CD4-positive, CD25-positive, alpha-beta regulatory T cell (primary cell): ENCODE measurements around the gene SEM1. TPM values are rescaled to one million over a fixed set of nuclear protein-coding genes. Genes with fewer than 3 reads are reported as not detected.
A peak's percentile ranks its signal among the peaks of the same experiment; 100 is the strongest.
"Not testable (repeated sequence)": the region's sequence is repeated elsewhere in the genome, so short reads cannot be mapped to it uniquely, and the experiment has no call there.

Source experiments
- ATAC-seq, 2 donors: fragments of 150-1000 bp; cut with Tn5 transposase; one replicate each; pipeline ENCODE4 v1.10.0; 2021; ENCODE audit warnings: low read depth in 2 of 2, moderate number of reproducible peaks in 2 of 2, moderate library complexity in 1 of 2
- DNase-seq, 3 donors: peaks; one replicate each; pipeline versions ENCODE4 v3.0.0 to v3.0.0-alpha.2; 2012 to 2022; ENCODE audit warnings: mixed read lengths in 1 of 3
- H3K27ac ChIP-seq: one replicate; pipeline ENCODE4 v1.7.0; 2013; ENCODE audit warnings: mild to moderate bottlenecking, low read length; ENCODE audit not compliant: insufficient read depth, poor library complexity, severe bottlenecking
- H3K27me3 ChIP-seq: one replicate; pipeline ENCODE4 v1.7.0; 2013; ENCODE audit warnings: low read length; ENCODE audit not compliant: control insufficient read depth, insufficient read depth
- H3K36me3 ChIP-seq: one replicate; pipeline ENCODE4 v1.7.0; 2013; ENCODE audit warnings: mild to moderate bottlenecking, low read length, moderate library complexity; ENCODE audit not compliant: control insufficient read depth, insufficient read depth
- H3K4me1 ChIP-seq: 2 replicates; pipeline ENCODE4 v1.7.0; 2013; ENCODE audit warnings: mild to moderate bottlenecking, low read length; ENCODE audit not compliant: insufficient read depth, control insufficient read depth, poor library complexity, severe bottlenecking
- H3K4me3 ChIP-seq: one replicate; pipeline ENCODE4 v1.7.0; 2013; ENCODE audit warnings: low read depth, mild to moderate bottlenecking, low read length, moderate library complexity
- H3K9me3 ChIP-seq, 2 experiments: 1 replicate in 1 of 2; 2 replicates in 1 of 2; pipeline ENCODE4 v1.7.0; 2013; ENCODE audit warnings: low read length in 2 of 2, mild to moderate bottlenecking in 1 of 2, moderate library complexity in 1 of 2; ENCODE audit not compliant: control insufficient read depth in 2 of 2
- H3K27ac Mint-ChIP-seq, 3 donors: one replicate each; pipeline ENCODE4 v1.8.0; 2020 to 2022; ENCODE audit warnings: mild to moderate bottlenecking in 3 of 3, mixed read lengths in 3 of 3, moderate library complexity in 2 of 3
- H3K27me3 Mint-ChIP-seq: one replicate; pipeline ENCODE4 v1.8.0; 2022; ENCODE audit warnings: mild to moderate bottlenecking, mixed read lengths
- H3K36me3 Mint-ChIP-seq: one replicate; pipeline ENCODE4 v1.8.0; 2020; ENCODE audit warnings: mixed read lengths
- H3K4me1 Mint-ChIP-seq, 4 donors: one replicate each; pipeline ENCODE4 v1.8.0; 2020 to 2022; ENCODE audit warnings: mixed read lengths in 4 of 4, mild to moderate bottlenecking in 1 of 4
- H3K4me3 Mint-ChIP-seq, 4 donors: one replicate each; pipeline ENCODE4 v1.8.0; 2020 to 2022; ENCODE audit warnings: mild to moderate bottlenecking in 4 of 4, mixed read lengths in 4 of 4, moderate library complexity in 3 of 4
- H3K9me3 Mint-ChIP-seq, 7 donors: one replicate each; pipeline ENCODE4 v1.8.0; 2020 to 2022; ENCODE audit warnings: mixed read lengths in 7 of 7, mild to moderate bottlenecking in 3 of 7, moderate library complexity in 2 of 7
- polyA plus RNA-seq, 4 donors: library from polyadenylated mRNA; unstranded; fragments of 300-500 nt; fragmentation: Illumina TruSeq; gene quantifications; one replicate each; pipeline ENCODE4 v1.2.3, GENCODE V29; 2021
- total RNA-seq: library from RNA; stranded (reverse); gene quantifications from one replicate; pipeline ENCODE4 v1.2.3, GENCODE V29; 2022

The SEM1 gene
- total RNA-seq (20.4 TPM), polyA plus RNA-seq (100 to 1,000 TPM; 128 to 202 (median 150) TPM)

DNA sequence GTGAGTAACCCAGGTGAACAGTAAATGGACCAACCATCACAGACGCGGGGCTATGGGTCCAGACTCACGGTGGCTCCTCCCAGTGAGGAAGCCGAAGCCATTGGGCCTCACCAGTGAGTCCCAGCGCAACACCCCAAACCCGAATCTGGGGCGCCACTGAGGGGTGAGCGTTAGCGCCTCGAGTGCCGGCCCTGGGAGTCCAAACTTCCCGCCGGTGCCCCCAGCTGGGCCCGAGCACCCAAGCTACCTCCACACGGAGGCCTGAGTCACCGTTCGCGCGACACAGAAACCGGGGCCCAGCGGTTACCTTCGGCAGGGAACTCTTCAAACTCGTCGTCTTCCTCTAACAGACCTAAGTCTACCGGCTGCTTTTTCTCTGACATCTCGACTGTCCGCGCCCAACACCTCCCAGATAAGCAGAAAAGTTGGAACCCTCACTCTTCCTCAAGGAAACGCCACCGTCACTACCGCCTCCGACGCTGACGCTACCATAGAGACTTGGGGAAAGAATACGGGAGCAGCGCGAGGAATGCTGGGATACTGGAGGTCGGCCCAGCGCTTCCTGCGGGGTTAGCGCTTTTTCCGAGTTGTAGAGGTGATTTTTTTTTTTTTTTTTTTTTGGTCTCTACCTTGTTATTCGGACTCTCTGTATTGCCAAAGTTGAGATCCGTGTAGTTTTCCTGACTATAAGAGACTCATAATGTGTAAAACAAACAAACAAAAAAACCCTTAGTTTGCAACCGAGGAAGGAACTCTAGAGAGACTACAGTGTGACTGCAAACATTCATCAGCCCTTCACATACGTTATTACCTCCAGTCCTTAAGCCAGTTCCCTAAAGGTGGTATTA, at the start of gene SEM1:
Gene SEM1 (minus strand): TSS at position 466 of the 848 bp plus-strand sequence. CDS start 83 bp downstream, at position 383.
- H3K36me3 Mint-ChIP-seq: peaks cover 10% of the 10 kb centered on the region
- H3K4me1 Mint-ChIP-seq: peaks cover 21 to 53% (median 35%) of the 10 kb centered on the region in 4 donors
- peak; percentile 78 to 80 for ATAC-seq
- DNase-seq: peak; percentile 41 to 76 (median 54)
- peak within 1 kb of the TSS; percentile 95 for H3K4me3 ChIP-seq
- peaks cover 19% of the 10 kb centered on the region for H3K4me1 ChIP-seq
- no peaks in the 10 kb centered on the region for H3K36me3 ChIP-seq
- no peaks in the 10 kb centered on the region for H3K27me3 ChIP-seq
- H3K9me3 Mint-ChIP-seq: peaks cover 0 to 14% (median 3%) of the 10 kb centered on the region in 7 donors
- H3K27me3 Mint-ChIP-seq: peaks cover 7% of the 10 kb centered on the region
- H3K4me3 Mint-ChIP-seq: peak within 1 kb of the TSS; percentile 97 to 100 (median 98)
- peak within 1 kb of the TSS; percentile 70 for H3K27ac ChIP-seq
- peak within 1 kb of the TSS; percentile 97 to 99 (median 98) for H3K27ac Mint-ChIP-seq
- peaks cover 2 to 18% of the 10 kb centered on the region in 2 experiments for H3K9me3 ChIP-seq

DNA sequence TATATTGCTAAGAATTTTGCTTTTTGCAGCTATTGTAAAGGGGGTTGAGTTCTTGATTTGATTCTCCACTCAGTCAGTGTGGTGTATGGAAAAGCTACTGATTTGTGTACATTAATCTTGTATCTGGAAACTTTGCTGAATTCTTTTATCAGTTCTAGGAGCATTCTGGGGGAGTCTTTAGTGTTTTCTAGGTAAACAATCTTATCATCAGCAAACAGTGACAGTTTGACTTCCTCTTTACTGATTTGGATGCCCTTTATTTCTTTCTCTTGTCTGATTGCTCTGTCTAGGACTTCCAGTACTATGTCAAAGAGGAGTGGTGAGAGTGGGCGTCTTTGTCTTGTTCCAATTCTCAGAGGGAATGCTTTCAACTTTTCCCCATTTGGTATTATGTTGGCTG, 48.2 kb upstream of the SEM1 start:
- not testable (repeated sequence) for H3K4me1 Mint-ChIP-seq, H3K36me3 Mint-ChIP-seq, H3K4me3 Mint-ChIP-seq, DNase-seq, H3K4me1 ChIP-seq, H3K4me3 ChIP-seq, H3K27me3 Mint-ChIP-seq, H3K27me3 ChIP-seq, H3K27ac Mint-ChIP-seq, H3K9me3 Mint-ChIP-seq, H3K27ac ChIP-seq, ATAC-seq, H3K9me3 ChIP-seq, H3K36me3 ChIP-seq

GRCh38 chr7:96747418-96747940, 37.8 kb upstream of the SEM1 start:
- no peak for ATAC-seq
- H3K27me3 ChIP-seq: no peaks in the 10 kb centered on the region
- peaks cover 0 to 6% (median 3%) of the 10 kb centered on the region in 7 donors for H3K9me3 Mint-ChIP-seq

GRCh38 chr7:96740130-96740529, 30.5 kb upstream of the SEM1 start:
- Mint-ChIP-seq H3K9me3 (no peaks in the 10 kb centered on the region), H3K4me3 (no peak overlapping the region), H3K36me3 (no peaks in the 10 kb centered on the region), H3K27ac (no peak overlapping the region), H3K27me3 (peaks cover 28% of the 10 kb centered on the region), H3K4me1 (no peaks in the 10 kb centered on the region)
- H3K4me1 ChIP-seq: no peaks in the 10 kb centered on the region
- H3K27me3 ChIP-seq: peaks cover 20% of the 10 kb centered on the region
- no peak for DNase-seq
- H3K4me3 ChIP-seq: no peak overlapping the region
- no peak for ATAC-seq
- H3K9me3 ChIP-seq: no peaks in the 10 kb centered on the region
- H3K27ac ChIP-seq: no peak overlapping the region
- no peaks in the 10 kb centered on the region for H3K36me3 ChIP-seq

More at GRCh38 chr7:96747418-96747940, 37.8 kb upstream of the SEM1 start:
- Histone ChIP-seq H3K4me1 (no peaks in the 10 kb centered on the region), H3K9me3 (no peaks in the 10 kb centered on the region), H3K36me3 (no peaks in the 10 kb centered on the region), H3K4me3 (no peak overlapping the region), H3K27ac (no peak overlapping the region)
- Mint-ChIP-seq H3K27me3 (peaks cover 31% of the 10 kb centered on the region), H3K36me3 (no peaks in the 10 kb centered on the region), H3K4me1 (no peaks in the 10 kb centered on the region), H3K27ac (no peak overlapping the region), H3K4me3 (no peak overlapping the region)
- DNase-seq: no peak

- ATAC-seq (no peak), DNase-seq (no peak)
- no peaks in the 10 kb centered on the region for H3K4me1 ChIP-seq
- H3K4me3 ChIP-seq: no peak overlapping the region
- no peaks in the 10 kb centered on the region for H3K36me3 Mint-ChIP-seq
- no peaks in the 10 kb centered on the region for H3K36me3 ChIP-seq
- H3K27ac Mint-ChIP-seq: no peak overlapping the region
- H3K9me3 ChIP-seq: no peaks in the 10 kb centered on the region
- H3K4me3 Mint-ChIP-seq: no peak overlapping the region
- peaks cover 30% of the 10 kb centered on the region for H3K27me3 Mint-ChIP-seq
- H3K27ac ChIP-seq: no peak overlapping the region
- H3K27me3 ChIP-seq: peaks cover 20% of the 10 kb centered on the region
- H3K9me3 Mint-ChIP-seq: no peaks in the 10 kb centered on the region
- H3K4me1 Mint-ChIP-seq: no peaks in the 10 kb centered on the region
These were observed 30.0 kb upstream of the SEM1 start for GRCh38 chr7:96739609-96740008.

GRCh38 chr7:96739167-96739566, 29.5 kb upstream of the SEM1 start:
- Mint-ChIP-seq H3K9me3 (no peaks in the 10 kb centered on the region), H3K36me3 (no peaks in the 10 kb centered on the region), H3K27ac (no peak overlapping the region), H3K27me3 (peaks cover 27% of the 10 kb centered on the region), H3K4me1 (no peaks in the 10 kb centered on the region), H3K4me3 (no peak overlapping the region)
- Histone ChIP-seq H3K27me3 (peaks cover 20% of the 10 kb centered on the region), H3K27ac (no peak overlapping the region), H3K4me3 (no peak overlapping the region), H3K4me1 (no peaks in the 10 kb centered on the region), H3K9me3 (no peaks in the 10 kb centered on the region), H3K36me3 (no peaks in the 10 kb centered on the region)
- ATAC-seq: no peak
- no peak for DNase-seq

- ATAC-seq: no peak
- no peak overlapping the region for H3K4me3 ChIP-seq
- no peaks in the 10 kb centered on the region for H3K36me3 Mint-ChIP-seq
These were observed 29.1 kb upstream of the SEM1 start for GRCh38 chr7:96738705-96739104.

More at GRCh38 chr7:96738705-96739104, 29.1 kb upstream of the SEM1 start:
- Histone ChIP-seq H3K27ac (no peak overlapping the region), H3K27me3 (peaks cover 22% of the 10 kb centered on the region), H3K9me3 (no peaks in the 10 kb centered on the region), H3K4me1 (no peaks in the 10 kb centered on the region), H3K36me3 (no peaks in the 10 kb centered on the region)
- Mint-ChIP-seq H3K4me3 (no peak overlapping the region), H3K4me1 (no peaks in the 10 kb centered on the region), H3K27ac (no peak overlapping the region), H3K9me3 (no peaks in the 10 kb centered on the region), H3K27me3 (peaks cover 24% of the 10 kb centered on the region)
- no peak for DNase-seq
